Naive thymus-derived CD8-positive, alpha-beta T cell (primary cell): ENCODE data around the gene EXOC6. TPM values are rescaled to one million over a fixed set of nuclear protein-coding genes. Genes with fewer than 3 reads are reported as not detected.
"Not testable (repeated sequence)": the region's sequence is repeated elsewhere in the genome, so short reads cannot be mapped to it uniquely, and the experiment has no call there.

Experiments
- ATAC-seq, 2 donors: fragments of 150-1000 bp; cut with Tn5 transposase in 1 of 2; sonication (Bioruptor Pico), chemical (Tn5 transposase) in 1 of 2; 1 replicate in 1 of 2; 2 replicates in 1 of 2; pipeline ENCODE4 v1.10.0; 2021; ENCODE audit warnings: mild to moderate bottlenecking in 2 of 2, moderate library complexity in 2 of 2
- POLR2A ChIA-PET: fragments of 350-600 bp; sonication (Branson Sonifier 250); formaldehyde crosslinking; loops from one replicate; lab custom pipeline; 2021; ENCODE audit warnings: antibody characterized with exemption; lab: Charles Lee
- DNase-seq, 10 donors: peaks; one replicate each; pipeline versions ENCODE4 v3.0.0 to v3.0.0-alpha.2; 2020 to 2022
- H3K27ac Mint-ChIP-seq, 10 donors: one replicate each; pipeline ENCODE4 v1.8.0; 2020 to 2022; ENCODE audit warnings: mild to moderate bottlenecking in 10 of 10, mixed read lengths in 10 of 10, moderate library complexity in 4 of 10, inconsistent platforms in 1 of 10
- H3K27me3 Mint-ChIP-seq, 5 donors: one replicate each; pipeline ENCODE4 v1.8.0; 2021 to 2022; ENCODE audit warnings: mixed read lengths in 5 of 5
- H3K36me3 Mint-ChIP-seq, 3 donors: one replicate each; pipeline ENCODE4 v1.8.0; 2020 to 2022; ENCODE audit warnings: mixed read lengths in 3 of 3, mild to moderate bottlenecking in 2 of 3, inconsistent platforms in 1 of 3
- H3K4me1 Mint-ChIP-seq, 4 donors: one replicate each; pipeline ENCODE4 v1.8.0; 2021 to 2022; ENCODE audit warnings: mixed read lengths in 4 of 4
- H3K4me3 Mint-ChIP-seq, 10 donors: one replicate each; pipeline ENCODE4 v1.8.0; 2020 to 2022; ENCODE audit warnings: mild to moderate bottlenecking in 10 of 10, mixed read lengths in 10 of 10, moderate library complexity in 6 of 10, inconsistent platforms in 1 of 10
- H3K9me3 Mint-ChIP-seq, 9 donors: one replicate each; pipeline ENCODE4 v1.8.0; 2020 to 2022; ENCODE audit warnings: mixed read lengths in 9 of 9, mild to moderate bottlenecking in 3 of 9, inconsistent platforms in 1 of 9, moderate library complexity in 1 of 9
- polyA plus RNA-seq, 3 donors: library from polyadenylated mRNA; unstranded; fragments of 300-500 nt; fragmentation: Illumina TruSeq; gene quantifications; one replicate each; pipeline ENCODE4 v1.2.3, GENCODE V29; 2021
- total RNA-seq, 8 experiments: library from RNA in 2 of 8; stranded (reverse) in 2 of 8; gene quantifications; one replicate each; pipeline ENCODE4 v1.2.3 and lab custom pipeline; 2021 to 2026

Gene EXOC6
- total and polyA plus RNA-seq, 5 experiments from 2014 or later = 5.5 to 12.3 (median 6.5) TPM

DNA sequence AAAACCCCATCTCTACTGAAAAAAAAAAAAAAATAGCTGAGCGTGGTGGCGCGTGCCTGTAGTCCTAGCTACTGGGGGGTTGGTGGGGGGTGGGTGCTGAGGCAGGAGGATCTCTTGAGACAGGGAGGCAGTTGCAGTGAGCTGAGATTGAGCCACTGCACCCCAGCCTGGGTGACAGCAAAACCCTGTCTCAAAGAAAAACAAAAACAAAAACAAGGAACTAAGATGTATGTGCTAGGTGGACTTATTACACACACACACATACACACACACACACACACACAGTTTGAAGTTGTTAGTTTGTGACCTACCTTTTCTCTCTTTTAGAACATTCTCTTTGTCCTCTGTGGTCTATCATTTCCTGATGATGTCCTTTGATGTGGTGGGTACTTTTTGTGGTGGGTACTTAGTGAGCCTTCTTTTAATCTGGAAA, 53.5 kb downstream of the EXOC6 start:
- Mint-ChIP-seq H3K27me3 (no peaks in the 10 kb centered on the region), H3K27ac (peak overlapping the region in 7 of 10 donors; percentile 16 to 93 (median 63)), H3K4me1 (peaks cover 11 to 17% (median 17%) of the 10 kb centered on the region in 4 donors), H3K36me3 (peaks cover 0 to 27% (median 13%) of the 10 kb centered on the region in 3 donors), H3K9me3 (no peaks in the 10 kb centered on the region), H3K4me3 (peak overlapping the region; percentile 19 to 82 (median 72))
- ATAC-seq = peak; percentile 85 to 95
- POLR2A ChIA-PET = no interaction called here
- DNase-seq = peak in 8 of 10 donors; percentile 24 to 85 (median 60)

DNA sequence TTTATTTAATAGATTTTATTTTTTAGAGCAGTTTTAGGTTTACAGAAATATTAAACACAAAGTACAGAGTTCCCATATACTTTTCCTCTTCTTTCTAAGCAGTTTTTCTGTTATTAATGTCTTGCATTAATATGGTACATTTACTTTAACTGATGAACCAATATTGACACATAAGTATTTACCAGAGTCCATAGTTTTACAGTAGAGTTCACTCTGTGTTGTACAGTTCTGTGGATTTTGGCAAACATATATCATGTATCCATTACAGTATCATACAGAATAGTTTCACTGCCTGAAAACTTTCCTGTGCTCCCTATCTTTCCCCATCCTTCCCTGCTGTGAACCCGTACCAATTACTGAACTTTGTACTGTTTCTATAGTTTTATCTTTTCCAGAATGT, 55.3 kb downstream of the EXOC6 start:
- peak overlapping the region in 1 of 10 donors; percentile 29 for H3K27ac Mint-ChIP-seq
- ATAC-seq (no peak), DNase-seq (no peak)
- H3K27me3 Mint-ChIP-seq = no peaks in the 10 kb centered on the region
- H3K9me3 Mint-ChIP-seq = no peaks in the 10 kb centered on the region
- H3K4me3 Mint-ChIP-seq = no peak overlapping the region
- peaks cover 0 to 21% (median 5%) of the 10 kb centered on the region in 3 donors for H3K36me3 Mint-ChIP-seq
- POLR2A ChIA-PET = no interaction called here
- peaks cover 11 to 17% (median 17%) of the 10 kb centered on the region in 4 donors for H3K4me1 Mint-ChIP-seq

DNA sequence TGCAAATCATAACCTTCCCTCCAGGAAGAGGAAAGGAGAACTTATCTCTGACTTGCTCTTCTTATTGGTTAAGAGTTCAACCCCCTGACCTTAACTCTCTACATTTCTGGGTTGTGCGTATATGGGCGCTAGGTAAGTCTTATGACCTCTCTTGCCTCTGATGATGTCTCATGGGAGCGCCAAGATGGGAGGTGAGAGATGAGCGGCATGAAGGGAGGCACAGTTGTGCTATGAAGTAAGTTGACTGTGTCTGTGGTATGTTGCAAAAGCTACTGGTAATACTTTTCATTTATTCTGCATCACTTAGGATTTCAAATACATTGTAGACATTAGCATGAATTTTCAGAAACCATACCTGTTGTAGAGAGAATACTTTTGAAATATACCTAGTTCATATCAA, 59.0 kb downstream of the EXOC6 start:
- ATAC-seq (no peak), DNase-seq (no peak)
- Mint-ChIP-seq H3K27me3 (no peaks in the 10 kb centered on the region), H3K9me3 (no peaks in the 10 kb centered on the region), H3K4me1 (peaks cover 3 to 6% (median 5%) of the 10 kb centered on the region in 4 donors), H3K36me3 (peaks cover 0 to 30% (median 5%) of the 10 kb centered on the region in 3 donors), H3K27ac (no peak overlapping the region), H3K4me3 (no peak overlapping the region)
- POLR2A ChIA-PET = interaction anchor here (0.6 kb wide), 1 partner anchor 591 kb away, joined by 5 read pairs; no protein-coding TSS in a partner anchor

DNA sequence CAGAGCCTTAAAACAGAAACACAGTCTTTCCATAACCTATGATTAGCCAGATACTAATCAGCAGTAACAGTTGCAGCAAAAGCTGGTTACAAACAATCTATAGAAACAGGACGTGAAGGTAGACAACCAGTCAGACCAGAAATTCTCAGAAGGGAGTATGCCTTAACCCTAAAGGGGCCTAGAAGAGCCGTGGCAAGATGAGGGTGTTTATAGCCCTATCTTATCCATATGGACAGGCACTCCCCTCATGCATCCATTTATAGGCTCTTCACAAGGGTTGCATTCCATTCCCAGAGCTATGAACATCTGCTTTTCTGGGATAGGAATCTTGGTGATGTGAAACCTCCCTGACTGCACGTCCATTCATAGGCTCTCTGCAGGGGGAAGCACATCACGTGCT, 64.3 kb downstream of the EXOC6 start:
- POLR2A ChIA-PET, H3K9me3 Mint-ChIP-seq, H3K27me3 Mint-ChIP-seq, H3K4me1 Mint-ChIP-seq, DNase-seq, ATAC-seq, H3K4me3 Mint-ChIP-seq: not testable (repeated sequence)
- H3K36me3 Mint-ChIP-seq = peaks cover 0 to 33% (median 5%) of the 10 kb centered on the region in 3 donors
- H3K27ac Mint-ChIP-seq = peak overlapping the region in 1 of 10 donors; percentile 12

DNA sequence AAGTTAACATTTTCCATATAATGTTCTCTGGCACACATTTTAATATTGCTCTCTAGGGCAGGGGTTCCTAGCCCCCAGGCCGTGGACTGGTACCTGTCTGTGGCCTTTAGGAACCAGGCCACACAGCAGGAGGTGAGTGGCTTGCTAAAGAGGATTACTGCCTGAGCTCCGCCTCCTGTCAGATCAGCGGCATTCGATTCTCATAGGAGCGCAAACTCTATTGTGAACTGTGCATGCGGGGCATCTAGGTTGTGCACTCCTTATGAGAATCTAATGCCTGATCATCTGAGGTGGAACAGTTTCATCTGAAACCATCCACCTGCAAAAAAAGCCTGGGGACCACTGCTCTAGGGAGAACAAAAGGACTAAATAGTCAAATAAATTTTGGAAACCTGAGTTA, 65.7 kb downstream of the EXOC6 start:
- Mint-ChIP-seq H3K36me3 (peaks cover under 1 to 35% (median 9%) of the 10 kb centered on the region in 3 donors), H3K27me3 (no peaks in the 10 kb centered on the region), H3K27ac (no peak overlapping the region), H3K4me1 (peaks cover 0 to 6% (median 2%) of the 10 kb centered on the region in 4 donors), H3K4me3 (no peak overlapping the region), H3K9me3 (no peaks in the 10 kb centered on the region)
- ATAC-seq (no peak), DNase-seq (no peak)
- POLR2A ChIA-PET = no interaction called here

DNA sequence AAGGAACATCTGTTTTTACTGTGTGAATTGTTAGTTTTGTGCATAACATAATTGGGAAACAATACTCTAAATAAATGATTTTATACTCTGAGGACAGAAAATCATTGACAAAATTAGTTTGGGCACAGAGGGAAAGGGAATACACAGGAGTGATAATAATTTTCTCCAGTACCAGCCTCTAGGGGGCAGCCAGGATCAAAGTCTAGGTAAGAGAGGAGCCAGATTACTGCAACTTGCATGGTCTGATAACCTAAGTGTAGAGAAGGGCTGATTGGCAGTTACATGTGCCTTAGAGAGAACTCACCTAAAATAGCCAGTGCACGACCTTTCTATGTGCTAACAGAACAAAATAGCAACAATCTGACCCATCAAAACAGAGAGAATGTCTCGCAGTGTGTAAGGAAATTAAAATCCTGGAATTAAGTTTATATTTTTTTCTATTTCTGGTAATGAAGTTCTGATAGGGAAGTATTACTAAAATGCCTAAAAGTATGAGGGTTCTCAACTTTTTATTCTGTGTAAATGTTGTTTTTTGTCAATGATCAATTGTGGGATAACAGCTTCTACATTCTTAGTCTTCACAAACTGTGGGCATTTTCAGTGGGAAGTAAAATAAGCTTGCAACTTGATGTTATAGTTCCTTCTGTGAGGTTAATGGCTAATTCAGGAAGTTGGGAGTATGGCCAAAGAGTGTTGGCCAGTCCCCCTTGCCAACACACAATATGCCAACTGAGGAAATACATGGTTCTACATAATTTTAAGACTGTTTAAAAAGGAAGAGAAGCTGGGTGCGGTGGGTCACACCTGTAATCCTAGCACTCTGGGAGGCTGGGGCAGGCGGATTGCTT, 66.4 kb downstream of the EXOC6 start:
- H3K27ac Mint-ChIP-seq = no peak overlapping the region
- H3K9me3 Mint-ChIP-seq = no peaks in the 10 kb centered on the region
- no peak overlapping the region for H3K4me3 Mint-ChIP-seq
- peak in 8 of 10 donors; percentile 23 to 71 (median 40) for DNase-seq
- POLR2A ChIA-PET = interaction anchor here (0.6 kb wide), 1 partner anchor 514 kb away, joined by 3 read pairs; no protein-coding TSS in a partner anchor
- ATAC-seq = peak; percentile 78 to 82
- peaks cover 0 to 6% (median 2%) of the 10 kb centered on the region in 4 donors for H3K4me1 Mint-ChIP-seq
- H3K36me3 Mint-ChIP-seq = peaks cover 8 to 40% (median 15%) of the 10 kb centered on the region in 3 donors
- H3K27me3 Mint-ChIP-seq = no peaks in the 10 kb centered on the region

DNA sequence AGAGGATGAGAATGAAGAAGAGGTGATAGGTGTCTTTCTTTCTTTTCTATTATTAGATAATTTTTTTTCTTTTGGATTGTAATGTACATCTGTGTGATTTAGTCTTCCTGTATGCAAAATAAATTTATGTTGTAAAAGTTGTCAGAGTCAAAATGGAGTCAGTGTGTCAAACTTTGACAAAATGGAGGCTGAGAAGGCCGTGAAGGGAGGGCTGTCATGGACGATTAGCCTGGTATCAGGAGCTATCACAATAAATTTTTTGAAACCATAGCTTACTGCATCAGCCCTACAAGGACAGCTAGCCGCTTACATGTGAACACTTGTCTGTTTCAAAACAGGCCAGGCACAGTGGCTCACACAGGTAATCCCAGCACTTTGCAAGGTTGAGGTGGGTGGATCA, 67.6 kb downstream of the EXOC6 start:
- Mint-ChIP-seq H3K9me3 (peaks cover 0 to 8% (median 0%) of the 10 kb centered on the region in 9 donors), H3K36me3 (peaks cover 20 to 45% (median 25%) of the 10 kb centered on the region in 3 donors), H3K4me1 (peaks cover 0 to 6% (median 2%) of the 10 kb centered on the region in 4 donors), H3K27me3 (no peaks in the 10 kb centered on the region), H3K27ac (no peak overlapping the region), H3K4me3 (no peak overlapping the region)
- DNase-seq (no peak), ATAC-seq (no peak)
- POLR2A ChIA-PET = interaction anchor here (0.6 kb wide), 1 partner anchor 516 kb away, joined by 3 read pairs; no protein-coding TSS in a partner anchor

DNA sequence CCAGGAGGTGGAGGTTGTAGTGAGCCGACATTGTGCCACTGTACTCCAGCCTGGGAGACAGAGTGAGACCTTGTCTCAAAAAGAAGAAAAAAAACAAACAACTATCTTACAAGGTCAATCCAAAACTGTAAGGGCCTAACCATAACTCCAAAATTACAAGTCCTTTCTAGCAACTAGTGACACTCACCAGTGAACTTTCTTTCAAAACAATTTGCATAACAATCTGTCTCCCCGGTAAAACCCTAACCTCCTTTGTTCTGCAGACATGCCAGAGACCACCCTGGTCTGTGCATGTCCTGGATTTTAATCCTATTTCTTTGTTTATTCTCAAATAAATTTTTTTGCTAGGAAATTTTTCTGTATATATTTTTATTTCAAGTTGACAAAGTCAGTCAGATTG, 68.1 kb downstream of the EXOC6 start:
- ATAC-seq (no peak), DNase-seq (no peak)
- no peaks in the 10 kb centered on the region for H3K27me3 Mint-ChIP-seq
- H3K4me1 Mint-ChIP-seq = peaks cover 0 to 6% (median 2%) of the 10 kb centered on the region in 4 donors
- no peak overlapping the region for H3K27ac Mint-ChIP-seq
- H3K9me3 Mint-ChIP-seq = peaks cover 0 to 12% (median 2%) of the 10 kb centered on the region in 9 donors
- no peak overlapping the region for H3K4me3 Mint-ChIP-seq
- POLR2A ChIA-PET = no interaction called here
- peaks cover 22 to 43% (median 27%) of the 10 kb centered on the region in 3 donors for H3K36me3 Mint-ChIP-seq

DNA sequence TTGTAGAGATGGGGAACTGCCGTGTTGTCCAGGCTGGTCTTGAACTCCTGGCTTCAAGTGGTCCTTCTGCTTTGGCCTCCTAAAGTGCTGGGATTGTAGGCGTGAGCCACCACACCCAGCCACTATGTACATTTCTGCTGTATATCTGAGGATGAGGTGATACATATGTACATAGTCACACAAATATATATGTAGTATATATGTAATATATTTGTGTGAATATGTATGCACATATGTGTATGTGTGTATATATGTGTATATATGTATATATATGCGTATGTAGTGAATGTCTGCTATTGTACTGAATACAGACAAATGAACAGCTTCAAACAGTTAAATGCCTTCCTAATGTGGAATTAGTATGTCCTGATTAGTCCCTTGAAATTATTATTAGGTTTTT, 70.3 kb downstream of the EXOC6 start:
- Mint-ChIP-seq H3K4me1 (peaks cover 0 to 6% (median under 1%) of the 10 kb centered on the region in 4 donors), H3K27ac (no peak overlapping the region), H3K27me3 (no peaks in the 10 kb centered on the region), H3K36me3 (peaks cover 22 to 44% (median 27%) of the 10 kb centered on the region in 3 donors), H3K9me3 (peaks cover 0 to 12% (median 2%) of the 10 kb centered on the region in 9 donors), H3K4me3 (no peak overlapping the region)
- DNase-seq (no peak), ATAC-seq (no peak)
- POLR2A ChIA-PET = no interaction called here

DNA sequence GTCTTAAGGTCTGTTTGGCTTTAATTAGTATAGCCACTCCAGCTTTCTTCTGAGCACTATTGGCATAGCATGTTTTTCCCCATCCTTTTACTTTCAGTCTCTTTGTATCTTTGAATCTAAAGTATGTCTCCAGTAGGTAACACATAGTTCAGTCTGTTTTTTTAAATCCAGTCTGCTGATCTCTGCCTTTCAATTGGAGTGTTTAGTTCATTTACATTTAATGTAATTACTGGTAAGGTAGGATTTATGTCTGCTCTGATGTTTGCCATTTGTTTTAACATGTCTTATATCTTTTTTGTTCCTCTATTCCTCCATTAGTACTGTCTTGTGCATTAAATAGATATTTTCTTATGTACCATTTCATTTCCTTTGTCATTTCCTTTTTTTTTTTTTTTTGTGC, 72.5 kb downstream of the EXOC6 start:
- POLR2A ChIA-PET = no interaction called here
- H3K4me1 Mint-ChIP-seq = no peaks in the 10 kb centered on the region
- H3K36me3 Mint-ChIP-seq = peaks cover 22 to 36% (median 28%) of the 10 kb centered on the region in 3 donors
- H3K27me3 Mint-ChIP-seq = no peaks in the 10 kb centered on the region
- H3K4me3 Mint-ChIP-seq = no peak overlapping the region
- DNase-seq (no peak), ATAC-seq (no peak)
- H3K27ac Mint-ChIP-seq = no peak overlapping the region
- peaks cover 0 to 12% (median 2%) of the 10 kb centered on the region in 9 donors for H3K9me3 Mint-ChIP-seq

DNA sequence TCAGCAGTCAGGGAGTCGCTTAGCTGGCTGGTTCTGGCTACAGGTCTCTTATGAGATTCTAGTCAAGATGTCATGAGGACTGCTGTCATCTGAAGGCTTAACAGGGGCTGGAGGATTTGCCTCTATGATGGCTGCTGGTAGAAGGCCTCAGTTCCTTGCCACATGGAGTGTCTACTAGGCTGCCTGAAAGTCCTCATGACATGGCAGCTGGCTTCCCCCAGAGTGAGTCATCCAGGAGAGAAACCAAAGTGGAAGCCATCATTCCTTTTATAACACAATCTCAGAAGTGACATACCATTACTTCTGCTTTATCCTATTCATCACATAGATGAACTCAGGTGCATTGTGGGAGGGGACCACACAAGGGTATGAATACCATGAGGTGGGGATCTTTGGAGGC, 75.1 kb downstream of the EXOC6 start:
- POLR2A ChIA-PET = no interaction called here

DNA sequence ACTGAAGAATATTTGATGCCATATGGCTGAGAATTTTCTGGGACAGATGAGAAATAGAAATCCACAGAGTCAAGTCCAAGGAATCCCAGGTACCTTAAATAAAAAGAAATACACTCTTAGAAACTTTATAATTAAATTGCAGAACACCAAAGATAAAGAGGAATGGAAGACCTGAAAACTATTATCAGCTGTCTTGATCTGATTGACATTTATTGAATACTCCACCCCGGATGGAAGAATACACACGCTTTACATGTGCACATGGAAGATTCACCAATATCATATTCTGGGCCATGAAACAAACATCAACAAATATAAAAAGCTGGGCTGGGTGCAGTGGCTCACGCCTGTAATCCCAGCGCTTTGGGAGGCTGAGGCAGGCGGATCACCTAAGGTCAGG, 81.6 kb downstream of the EXOC6 start:
- ATAC-seq (no peak), DNase-seq (no peak)
- H3K4me3 Mint-ChIP-seq = no peak overlapping the region
- H3K4me1 Mint-ChIP-seq = no peaks in the 10 kb centered on the region
- H3K27ac Mint-ChIP-seq = no peak overlapping the region
- no peaks in the 10 kb centered on the region for H3K27me3 Mint-ChIP-seq
- H3K9me3 Mint-ChIP-seq = no peaks in the 10 kb centered on the region
- POLR2A ChIA-PET = no interaction called here
- H3K36me3 Mint-ChIP-seq = peaks cover 16 to 35% (median 23%) of the 10 kb centered on the region in 3 donors

More for the DNA sequence above, 75.1 kb downstream of the EXOC6 start:
- DNase-seq = no peak
- Mint-ChIP-seq H3K4me3 (no peak overlapping the region), H3K4me1 (no peaks in the 10 kb centered on the region), H3K36me3 (peaks cover 28 to 35% (median 28%) of the 10 kb centered on the region in 3 donors), H3K27ac (no peak overlapping the region), H3K9me3 (peaks cover 0 to 12% (median 2%) of the 10 kb centered on the region in 9 donors), H3K27me3 (no peaks in the 10 kb centered on the region)
- no peak for ATAC-seq

DNA sequence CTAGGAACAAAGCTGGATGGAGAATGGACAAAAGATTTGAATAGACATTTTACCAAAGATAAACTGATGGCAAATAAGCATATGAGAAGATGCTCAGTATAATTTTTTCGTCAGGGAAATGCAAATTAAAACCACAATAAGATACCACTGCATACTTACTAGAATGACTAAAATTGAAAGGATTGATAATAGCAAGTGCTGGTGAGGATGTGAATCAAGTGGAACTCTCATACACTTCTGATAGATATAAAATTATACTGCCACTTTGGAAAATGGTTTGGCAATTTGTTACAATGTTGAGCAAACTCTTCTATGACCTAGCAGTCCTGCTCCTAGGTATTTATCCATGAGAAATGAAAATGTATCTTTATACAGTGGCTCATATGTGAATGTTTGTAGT, 83.3 kb downstream of the EXOC6 start:
- H3K4me1 Mint-ChIP-seq = no peaks in the 10 kb centered on the region
- H3K4me3 Mint-ChIP-seq = no peak overlapping the region
- no peaks in the 10 kb centered on the region for H3K9me3 Mint-ChIP-seq
- DNase-seq (no peak), ATAC-seq (no peak)
- H3K27me3 Mint-ChIP-seq = no peaks in the 10 kb centered on the region
- H3K36me3 Mint-ChIP-seq = peaks cover 16 to 37% (median 23%) of the 10 kb centered on the region in 3 donors
- POLR2A ChIA-PET = no interaction called here
- H3K27ac Mint-ChIP-seq = no peak overlapping the region
